GM12874 (cell line): Measurements from ENCODE around the gene GNA12.

ENCODE experiments used
- CTCF ChIP-seq: IDR thresholded peaks from 2 replicates; pipeline ENCODE4 v1.5.1; 2011; ENCODE audit warnings: low read depth, mild to moderate bottlenecking, control low read depth, low read length, moderate library complexity; ENCODE audit not compliant: insufficient read depth

Gene GNA12

GRCh38 chr7:2689951-2690705 lies 154.0 kb downstream of the GNA12 start:
- TF ChIP-seq CTCF: no peak

GRCh38 chr7:2689343-2689847 lies 154.7 kb downstream of the GNA12 start:
- no peak for TF ChIP-seq CTCF

DNA sequence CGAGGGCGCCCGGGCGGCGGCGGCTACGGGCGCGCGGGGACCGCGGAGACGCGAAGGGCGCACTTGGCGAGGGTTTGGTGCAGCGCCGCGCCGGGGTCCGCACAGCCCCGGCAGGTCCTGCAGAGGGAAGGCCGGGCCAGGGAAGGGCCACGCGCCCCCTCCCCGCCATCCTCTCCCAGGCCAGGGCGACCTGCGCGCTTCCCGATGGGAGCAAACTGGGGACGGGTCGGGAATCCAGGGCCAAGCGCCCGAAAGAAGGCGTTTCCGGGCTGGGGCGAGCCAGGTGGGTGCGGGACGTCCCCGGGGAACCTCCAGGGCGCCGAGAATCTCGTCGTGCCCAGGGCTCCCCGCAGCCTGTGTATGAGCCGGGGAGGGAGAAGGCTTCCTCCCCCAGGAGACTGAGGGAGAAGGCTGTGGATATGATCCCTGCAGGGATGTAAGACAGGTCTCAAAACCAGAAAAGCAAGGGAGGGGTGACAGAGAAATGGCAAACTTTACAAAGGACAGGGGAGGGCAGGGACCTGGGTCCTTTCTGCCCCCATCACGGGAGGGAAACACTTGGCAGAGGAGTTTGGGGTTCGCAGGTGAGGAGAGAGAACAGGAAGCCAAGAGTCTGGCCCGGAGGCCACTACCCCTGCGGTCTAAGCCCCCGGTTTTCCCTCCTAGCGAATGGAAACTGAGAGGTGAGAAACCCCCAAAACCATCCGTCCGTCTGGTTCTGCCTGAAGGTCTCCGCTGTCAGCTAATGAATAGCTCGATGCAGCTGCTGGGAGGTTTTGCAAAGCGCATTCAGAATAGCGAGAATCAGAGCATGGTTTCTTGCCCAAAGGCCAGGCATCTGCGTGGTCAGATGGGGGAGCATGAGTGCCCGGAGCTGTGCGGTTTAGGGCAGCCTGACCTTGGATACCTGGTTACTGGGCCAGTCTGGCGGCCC lies 155.4 kb downstream of the GNA12 start:
- no peak for TF ChIP-seq CTCF

DNA sequence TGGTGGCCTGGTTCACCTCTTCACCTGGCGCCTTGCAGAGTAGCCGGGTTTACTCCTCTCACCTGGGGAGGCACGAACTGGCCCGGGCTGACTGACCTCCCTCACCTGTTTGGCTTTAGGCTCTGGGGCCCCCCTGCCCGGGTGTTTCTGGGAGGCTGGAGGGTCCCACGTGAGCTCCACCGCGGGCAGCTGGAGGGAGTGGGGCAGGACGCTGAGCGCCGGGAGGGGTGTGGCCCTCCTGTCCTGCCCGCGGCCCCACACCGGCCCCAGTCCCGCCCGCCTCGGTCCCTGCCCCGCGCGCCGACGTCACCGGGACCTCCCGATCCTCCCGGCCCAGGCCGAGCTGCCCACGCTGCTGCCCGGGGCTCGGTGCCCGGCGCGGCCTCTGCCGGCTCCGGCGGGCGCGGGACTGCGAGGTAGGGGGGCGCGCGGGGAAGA lies 156.2 kb downstream of the GNA12 start, which contains the start of gene AMZ1:
TSS of gene AMZ1 (plus strand) at position 322 of the 438 bp plus-strand sequence. CDS start 12,250 bp downstream, outside the sequence.
- no peak for TF ChIP-seq CTCF

DNA sequence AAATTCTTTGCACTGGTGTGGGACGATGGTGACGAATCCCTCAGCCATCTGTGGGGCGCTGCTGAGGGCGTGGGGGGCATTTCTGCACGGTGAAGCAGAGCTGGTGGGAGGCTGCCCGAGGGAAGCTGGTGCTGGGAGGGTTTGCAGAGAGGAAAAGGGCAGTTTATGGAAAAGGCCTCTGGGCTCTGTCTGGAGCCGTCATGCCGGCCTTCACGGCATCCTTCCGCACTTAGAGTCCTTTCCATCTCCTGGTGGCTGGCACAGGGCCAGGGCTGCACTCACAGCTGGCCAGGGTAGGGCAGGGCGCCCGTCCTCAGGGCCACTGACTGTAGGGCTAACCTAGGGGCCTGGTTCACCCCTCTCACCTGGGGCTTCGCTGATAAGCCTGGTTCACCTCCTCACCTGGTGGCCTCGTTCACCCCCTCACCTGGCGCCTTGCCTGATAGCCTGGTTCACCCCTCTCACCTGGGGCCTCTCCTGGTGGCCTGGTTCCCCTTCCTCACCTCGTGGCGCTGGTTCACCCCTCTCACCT lies 156.7 kb downstream of the GNA12 start:
- TF ChIP-seq CTCF: no peak

DNA sequence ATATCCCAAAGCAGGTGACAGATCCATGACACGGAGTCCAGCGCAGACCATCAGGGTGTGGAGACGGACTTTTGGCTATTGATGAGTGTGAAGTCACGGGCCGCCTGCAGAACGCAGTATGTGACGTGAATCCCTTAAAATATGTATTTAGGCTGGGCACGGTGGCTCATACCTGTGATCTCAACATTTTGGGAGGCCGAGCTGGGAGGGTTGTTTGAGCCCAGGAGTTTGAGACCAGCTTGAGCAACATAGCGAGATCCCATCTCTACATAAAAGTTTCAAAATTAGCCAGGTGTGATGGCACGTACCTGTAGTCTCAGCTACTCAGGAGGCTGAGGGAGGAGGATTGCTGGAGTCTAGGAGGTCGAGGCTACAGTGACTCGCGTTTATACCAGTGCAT lies 158.0 kb downstream of the GNA12 start:
- no peak for TF ChIP-seq CTCF

DNA sequence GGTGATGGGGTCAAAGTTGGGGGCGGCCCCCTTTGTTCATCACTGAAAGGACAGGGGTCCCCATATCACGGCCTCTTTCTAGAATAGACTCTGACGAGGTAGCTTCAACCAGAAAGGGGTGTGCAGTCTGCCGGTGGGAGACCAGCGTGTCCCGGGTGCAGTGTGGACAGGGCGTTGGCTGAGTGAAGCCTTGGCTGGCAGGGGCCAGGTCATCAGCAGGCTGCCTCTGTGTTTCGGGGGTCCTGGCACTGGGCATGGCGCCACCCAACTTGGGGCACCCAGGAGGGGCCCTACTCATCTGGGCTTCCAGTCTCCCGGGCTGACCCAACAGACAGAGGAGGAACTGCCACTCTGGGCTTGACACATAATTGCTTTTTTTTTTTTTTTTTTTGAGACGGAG lies 159.6 kb downstream of the GNA12 start:
- no peak for TF ChIP-seq CTCF
